Stomach (tissue), 4 donors: ENCODE results near the gene XYLB.
"Not testable (repeated sequence)": the region's sequence is repeated elsewhere in the genome, so short reads cannot be mapped to it uniquely, and the experiment has no call there.

Source experiments
- EP300 ChIP-seq: sonication (generic); formaldehyde crosslinking; IDR thresholded peaks from one replicate; pipeline ENCODE4 v1.6.1; 2017; ENCODE audit warnings: antibody characterized with exemption
- POLR2A ChIP-seq, 4 donors: fragments of 450-650 bp; IDR thresholded peaks; one replicate each; pipeline ENCODE4 v1.6.1; 2016; ENCODE audit warnings: antibody characterized with exemption in 4 of 4, control low read depth in 2 of 4, mild to moderate bottlenecking in 1 of 4, moderate library complexity in 1 of 4
- POLR2AphosphoS5 ChIP-seq, 3 donors: sonication (generic); formaldehyde crosslinking; IDR thresholded peaks; one replicate each; pipeline ENCODE4 v1.6.1; 2016; ENCODE audit warnings: antibody characterized with exemption in 3 of 3
- TF ChIP-seq, protein P1 (sequence below), 7 experiments: fragments of 450-650 bp in 4 of 7; fragments of 200-600 bp in 3 of 7; sonication (generic) in 3 of 7; IDR thresholded peaks; one replicate each; pipeline ENCODE4 v1.5.1; 2016 to 2019; ENCODE audit warnings: antibody characterized with exemption in 7 of 7, control low read depth in 2 of 7, mild to moderate bottlenecking in 1 of 7

DNA sequence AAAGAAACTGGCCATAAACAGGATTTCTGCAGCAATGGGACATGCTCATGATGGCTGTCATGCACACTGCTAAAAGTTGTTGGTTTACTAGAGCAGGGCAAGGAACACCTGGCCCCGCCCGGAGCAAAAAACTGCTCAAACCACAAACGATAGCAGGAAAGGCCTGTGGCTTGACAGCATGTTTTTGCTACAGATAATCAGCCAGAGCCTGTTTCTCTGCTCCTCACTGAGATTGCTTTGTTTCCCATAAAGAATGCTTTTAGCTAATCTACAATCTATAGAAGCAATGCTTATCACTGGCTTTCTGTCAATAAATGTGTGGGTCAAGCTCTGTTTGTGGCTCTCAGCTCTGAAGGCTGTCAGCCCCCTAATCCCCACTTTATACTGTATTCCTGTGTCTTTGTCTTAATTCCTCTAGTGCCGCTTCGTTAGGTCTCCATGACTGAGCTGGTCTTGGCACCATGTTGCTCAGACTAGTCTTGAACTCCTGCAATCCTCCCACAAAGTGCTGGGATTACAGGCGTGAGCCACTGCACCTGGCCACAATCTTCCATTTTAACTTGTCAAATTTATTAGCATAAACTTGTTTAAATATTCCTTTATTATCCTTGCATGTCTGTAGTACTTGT is 80.3 kb downstream of the XYLB start:
- not testable (repeated sequence) for TF ChIP-seq POLR2AphosphoS5 (IDR thresholded peaks at IDR 0.05); POLR2A (IDR thresholded peaks at IDR 0.05); EP300
- TF ChIP-seq, protein P1, sequence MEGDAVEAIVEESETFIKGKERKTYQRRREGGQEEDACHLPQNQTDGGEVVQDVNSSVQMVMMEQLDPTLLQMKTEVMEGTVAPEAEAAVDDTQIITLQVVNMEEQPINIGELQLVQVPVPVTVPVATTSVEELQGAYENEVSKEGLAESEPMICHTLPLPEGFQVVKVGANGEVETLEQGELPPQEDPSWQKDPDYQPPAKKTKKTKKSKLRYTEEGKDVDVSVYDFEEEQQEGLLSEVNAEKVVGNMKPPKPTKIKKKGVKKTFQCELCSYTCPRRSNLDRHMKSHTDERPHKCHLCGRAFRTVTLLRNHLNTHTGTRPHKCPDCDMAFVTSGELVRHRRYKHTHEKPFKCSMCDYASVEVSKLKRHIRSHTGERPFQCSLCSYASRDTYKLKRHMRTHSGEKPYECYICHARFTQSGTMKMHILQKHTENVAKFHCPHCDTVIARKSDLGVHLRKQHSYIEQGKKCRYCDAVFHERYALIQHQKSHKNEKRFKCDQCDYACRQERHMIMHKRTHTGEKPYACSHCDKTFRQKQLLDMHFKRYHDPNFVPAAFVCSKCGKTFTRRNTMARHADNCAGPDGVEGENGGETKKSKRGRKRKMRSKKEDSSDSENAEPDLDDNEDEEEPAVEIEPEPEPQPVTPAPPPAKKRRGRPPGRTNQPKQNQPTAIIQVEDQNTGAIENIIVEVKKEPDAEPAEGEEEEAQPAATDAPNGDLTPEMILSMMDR (IDR thresholded peaks at IDR 0.05): not testable (repeated sequence)
